Small intestine (tissue), 7 donors: ENCODE results near the gene FBN1. TPM values are rescaled to one million over a fixed set of nuclear protein-coding genes. Genes with fewer than 3 reads are reported as not detected.

Experiments
- DNase-seq, 2 donors: peaks; one replicate each; pipeline versions ENCODE4 v3.0.0 to v3.0.0-alpha.2; 2013
- FAIRE-seq: peaks from 2 replicates; lab custom pipeline; 2012; peaks lifted over from hg19 to GRCh38; lab: Jason Lieb, UNC
- H3K27ac ChIP-seq, 3 donors: one replicate each; pipeline ENCODE4 v1.5.1; 2013; ENCODE audit warnings: low read length in 2 of 3, mild to moderate bottlenecking in 2 of 3, control low read depth in 1 of 3, inconsistent platforms in 1 of 3, low read depth in 1 of 3, moderate library complexity in 1 of 3
- H3K27me3 ChIP-seq, 3 donors: one replicate each; pipeline ENCODE4 v1.6.1; 2013; ENCODE audit warnings: low read length in 3 of 3, inconsistent platforms in 1 of 3; ENCODE audit not compliant: control insufficient read depth in 3 of 3, insufficient read depth in 3 of 3
- H3K36me3 ChIP-seq, 3 donors: one replicate each; pipeline ENCODE4 v1.6.1; 2013; ENCODE audit warnings: low read length in 3 of 3, inconsistent platforms in 1 of 3, low read depth in 1 of 3, mild to moderate bottlenecking in 1 of 3, moderate library complexity in 1 of 3; ENCODE audit not compliant: control insufficient read depth in 3 of 3, insufficient read depth in 2 of 3
- H3K4me1 ChIP-seq, 3 donors: one replicate each; pipeline ENCODE4 v1.6.1; 2013; ENCODE audit warnings: low read length in 2 of 3, inconsistent platforms in 1 of 3, low read depth in 1 of 3, mild to moderate bottlenecking in 1 of 3, moderate library complexity in 1 of 3; ENCODE audit not compliant: control insufficient read depth in 3 of 3, insufficient read depth in 2 of 3
- H3K4me3 ChIP-seq, 3 donors: one replicate each; pipeline ENCODE4 v1.5.1; 2013; ENCODE audit warnings: low read length in 3 of 3, control low read depth in 1 of 3, inconsistent platforms in 1 of 3, low read depth in 1 of 3, mild to moderate bottlenecking in 1 of 3, moderate library complexity in 1 of 3
- H3K9me3 ChIP-seq, 2 donors: one replicate each; pipeline ENCODE4 v1.6.1; 2013; ENCODE audit warnings: low read depth in 1 of 2, low read length in 1 of 2; ENCODE audit not compliant: control insufficient read depth in 2 of 2, insufficient read depth in 1 of 2
- WGBS, 3 donors: extraction: QIAGEN DNeasy Blood & Tissue Kit; methylation state at CpG; one replicate each; pipeline ENCODE4 v1.1.7; 2013; 5-methylcytosine and 5-hydroxymethylcytosine counted together
- polyA plus RNA-seq, 4 donors: library from polyadenylated mRNA; stranded (reverse) in 3 of 4; unstranded in 1 of 4; fragments of 200-250 nt in 3 of 4; fragments of 120-200 nt in 1 of 4; gene quantifications; one replicate each; pipeline versions ENCODE4 v1.2.1 to v1.2.3, GENCODE V29; 2013
- donor health status: healthy with polysubstance abuse.
- donor health status: control.
- donor health status: control.
- donor health status: Bipolar disorder and iron deficiency.
- donor health status: healthy.

Gene FBN1
- polyA plus RNA-seq, 4 donors = 1.1 to 33.9 (median 11.3) TPM

DNA sequence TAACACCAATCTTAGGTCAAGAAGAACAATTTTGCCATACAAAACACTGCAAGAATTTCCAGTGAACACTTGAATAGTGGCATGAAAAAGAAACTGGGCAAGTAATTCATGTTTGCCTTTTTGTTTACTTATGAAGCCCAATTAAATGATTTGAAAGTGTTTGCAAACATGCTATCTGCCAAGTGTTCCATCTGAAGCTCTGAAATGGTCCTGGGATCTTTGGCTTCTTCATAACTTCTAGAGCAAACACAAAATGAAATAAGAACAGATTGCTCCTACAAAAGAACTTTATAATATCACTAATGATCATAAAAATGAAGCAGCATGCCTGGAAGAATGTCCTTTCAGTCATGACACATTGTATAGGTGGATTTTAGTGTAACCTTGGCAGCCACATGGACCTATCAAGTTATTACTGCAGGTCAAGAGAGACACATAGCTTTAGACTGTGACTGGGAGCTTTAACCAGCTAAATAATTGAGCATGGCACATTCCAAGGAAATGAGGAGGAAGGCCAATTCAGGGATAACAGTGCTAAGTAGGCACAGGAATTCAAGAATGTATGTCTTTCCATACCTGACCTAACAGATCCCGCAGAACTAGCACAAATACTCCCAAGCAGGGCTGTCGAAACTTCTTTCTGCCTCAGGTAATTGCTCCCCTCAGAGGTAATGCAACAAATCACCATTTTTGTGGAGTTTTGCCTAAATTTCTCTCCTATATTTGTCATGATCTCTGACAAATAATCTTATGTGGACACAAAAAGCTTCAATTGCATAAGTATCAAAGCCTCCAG is 169.7 kb downstream of the FBN1 start:
- FAIRE-seq = no peak

DNA sequence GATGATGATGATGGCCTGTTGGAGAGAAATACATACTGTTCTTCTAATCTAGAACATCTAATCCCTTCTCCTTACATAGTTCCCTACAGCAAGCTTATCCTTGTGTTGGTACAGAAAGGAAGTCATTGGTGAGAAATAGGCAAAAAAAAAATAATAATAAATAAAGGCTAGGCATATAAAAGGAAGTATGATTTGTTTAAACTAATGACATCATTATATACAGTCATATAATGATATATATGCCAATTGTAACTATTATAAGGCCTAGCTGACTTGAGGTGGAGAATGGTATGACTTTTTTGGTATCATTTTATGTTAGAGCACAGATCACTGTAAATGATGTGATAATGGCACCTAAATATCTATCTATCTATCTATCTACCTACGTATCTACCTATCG is 171.8 kb downstream of the FBN1 start:
- FAIRE-seq (no peak), DNase-seq (no peak)
- Histone ChIP-seq H3K36me3 (peaks cover 0 to 2% (median 0%) of the 10 kb centered on the region in 3 donors), H3K27ac (no peak overlapping the region), H3K9me3 (no peaks in the 10 kb centered on the region), H3K4me1 (no peaks in the 10 kb centered on the region), H3K4me3 (no peak overlapping the region), H3K27me3 (no peaks in the 10 kb centered on the region)
- WGBS, 3 donors = 83 to 95% (median 89%) methylated on average over 2 of the region's 2 CpGs

More for the DNA sequence above, 169.7 kb downstream of the FBN1 start:
- no peaks in the 10 kb centered on the region for H3K36me3 ChIP-seq
- no peaks in the 10 kb centered on the region for H3K4me1 ChIP-seq
- no peak for DNase-seq
- WGBS, 3 donors = 90 to 98% (median 95%) methylated on average over 2 of the region's 2 CpGs
- no peaks in the 10 kb centered on the region for H3K9me3 ChIP-seq
- H3K27ac ChIP-seq = no peak overlapping the region
- no peaks in the 10 kb centered on the region for H3K27me3 ChIP-seq
- no peak overlapping the region for H3K4me3 ChIP-seq

DNA sequence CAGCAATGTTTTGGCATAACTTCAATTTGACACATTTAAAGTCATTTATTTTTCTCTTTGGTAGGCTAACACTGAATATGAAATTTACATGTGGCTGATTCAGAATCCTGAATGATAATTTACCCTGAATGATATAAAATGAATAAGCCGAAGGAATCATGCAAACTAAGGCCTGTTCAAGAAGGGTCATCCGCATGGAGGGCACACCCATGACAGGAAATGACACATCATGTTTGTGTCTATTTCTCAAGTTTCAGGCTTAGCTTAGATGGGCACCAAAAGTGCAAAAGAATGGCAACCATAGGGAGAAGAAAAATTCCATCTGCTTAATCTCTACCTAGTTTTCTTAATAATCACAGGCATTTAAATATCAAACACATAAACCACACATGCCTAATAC is 172.8 kb downstream of the FBN1 start:
- no peak overlapping the region for H3K27ac ChIP-seq
- 74 to 92% (median 83%) methylated on average over 2 of the region's 2 CpGs for WGBS, 3 donors
- no peak for FAIRE-seq
- H3K4me3 ChIP-seq = no peak overlapping the region
- no peak for DNase-seq
- no peaks in the 10 kb centered on the region for H3K9me3 ChIP-seq
- H3K4me1 ChIP-seq = no peaks in the 10 kb centered on the region
- H3K36me3 ChIP-seq = peaks cover 0 to 2% (median 0%) of the 10 kb centered on the region in 3 donors
- no peaks in the 10 kb centered on the region for H3K27me3 ChIP-seq

DNA sequence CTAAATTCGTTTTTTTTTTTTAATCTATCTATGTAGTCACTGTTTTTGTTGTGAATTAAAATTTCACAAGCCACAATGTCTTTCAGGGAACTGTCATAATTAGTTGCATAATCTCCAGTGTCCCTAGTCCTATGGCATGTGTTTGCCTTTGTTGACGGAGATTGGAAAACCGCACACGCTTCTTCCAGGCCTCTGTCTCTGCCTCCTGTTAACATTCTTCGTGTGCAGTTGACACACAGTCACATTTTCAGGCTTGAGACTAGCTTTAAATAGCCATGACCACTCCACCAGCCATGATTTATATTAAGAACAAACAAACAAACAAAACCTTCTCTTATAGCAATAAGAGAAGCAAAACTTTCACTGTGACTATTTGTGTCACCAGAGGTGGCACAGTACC is 174.4 kb downstream of the FBN1 start:
- no peaks in the 10 kb centered on the region for H3K27me3 ChIP-seq
- no peak for DNase-seq
- H3K4me1 ChIP-seq = no peaks in the 10 kb centered on the region
- H3K27ac ChIP-seq = no peak overlapping the region
- no peak for FAIRE-seq
- no peaks in the 10 kb centered on the region for H3K9me3 ChIP-seq
- 80 to 82% (median 82%) methylated on average over 5 of the region's 5 CpGs for WGBS, 3 donors
- H3K36me3 ChIP-seq = peaks cover 0 to 2% (median 0%) of the 10 kb centered on the region in 3 donors
- H3K4me3 ChIP-seq = no peak overlapping the region

DNA sequence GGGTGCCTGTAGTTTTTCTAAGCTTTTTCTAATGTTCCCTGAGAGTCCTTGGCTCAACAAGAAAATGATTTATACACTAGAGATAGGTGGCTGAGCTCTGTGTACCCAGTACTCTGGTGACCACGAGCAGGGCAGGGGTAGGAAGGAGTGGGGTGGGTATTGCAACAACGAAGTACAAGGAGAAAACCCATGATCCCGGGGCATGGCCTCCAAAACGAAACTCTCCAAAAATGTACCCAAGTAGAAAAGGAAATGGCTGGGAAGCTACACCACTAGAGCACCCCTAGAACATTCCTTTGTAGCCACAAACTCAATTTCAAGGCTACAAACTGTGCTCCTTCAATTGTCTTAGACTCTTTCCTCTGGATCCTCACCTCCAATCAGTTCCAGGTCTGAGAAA is 175.4 kb downstream of the FBN1 start:
- FAIRE-seq (no peak), DNase-seq (no peak)
- Histone ChIP-seq H3K36me3 (peaks cover 0 to 2% (median 0%) of the 10 kb centered on the region in 3 donors), H3K4me1 (no peaks in the 10 kb centered on the region), H3K27ac (no peak overlapping the region), H3K27me3 (no peaks in the 10 kb centered on the region), H3K4me3 (no peak overlapping the region), H3K9me3 (no peaks in the 10 kb centered on the region)
- 83 to 86% (median 85%) methylated on average over 4 of the region's 4 CpGs for WGBS, 3 donors

DNA sequence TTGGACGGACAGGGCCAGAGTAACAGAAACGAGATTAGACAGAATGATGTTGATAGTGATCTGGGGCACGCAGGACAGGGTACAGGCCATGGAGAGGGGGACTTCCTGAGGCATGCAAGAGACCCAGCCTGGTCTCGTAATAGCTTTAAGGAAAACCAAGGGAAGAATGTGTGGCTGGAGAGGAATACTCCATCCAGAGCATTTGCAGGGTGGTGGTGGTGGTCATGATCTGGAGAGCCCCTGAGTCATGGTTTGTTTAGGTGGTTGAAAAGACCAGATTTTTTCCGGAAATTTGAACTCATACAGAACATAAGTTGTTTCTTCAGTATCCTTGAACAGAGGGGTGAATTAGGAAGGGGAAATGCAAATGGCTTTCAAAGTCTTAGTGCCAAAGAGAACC is 175.8 kb downstream of the FBN1 start:
- H3K9me3 ChIP-seq = no peaks in the 10 kb centered on the region
- no peak overlapping the region for H3K27ac ChIP-seq
- H3K4me1 ChIP-seq = no peaks in the 10 kb centered on the region
- H3K36me3 ChIP-seq = peaks cover 0 to 2% (median 0%) of the 10 kb centered on the region in 3 donors
- no peak overlapping the region for H3K4me3 ChIP-seq
- no peak for DNase-seq
- no peak for FAIRE-seq
- 75 to 82% (median 78%) methylated on average over 5 of the region's 5 CpGs for WGBS, 3 donors
- H3K27me3 ChIP-seq = no peaks in the 10 kb centered on the region

DNA sequence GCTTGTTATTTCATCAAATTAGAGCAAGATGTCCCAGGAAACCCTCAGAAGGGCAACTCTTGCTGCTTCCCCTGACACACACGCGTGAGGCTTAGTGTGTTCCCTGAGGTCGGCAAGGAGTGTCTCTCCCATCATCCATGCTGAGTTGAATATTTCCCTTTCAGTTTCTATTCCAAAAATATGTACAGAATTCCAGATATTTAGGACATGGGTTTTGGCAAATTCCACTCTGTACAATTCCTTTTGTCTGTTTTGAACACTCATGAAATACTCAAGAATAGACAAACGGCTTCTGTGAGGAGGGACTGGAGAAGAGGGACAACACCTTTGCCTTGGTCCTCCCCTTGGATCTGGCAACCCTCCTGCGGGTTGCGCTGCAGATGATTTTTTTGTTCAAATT is 176.2 kb downstream of the FBN1 start:
- no peaks in the 10 kb centered on the region for H3K27me3 ChIP-seq
- no peaks in the 10 kb centered on the region for H3K9me3 ChIP-seq
- no peaks in the 10 kb centered on the region for H3K4me1 ChIP-seq
- DNase-seq = no peak
- no peak overlapping the region for H3K27ac ChIP-seq
- WGBS, 3 donors = 85 to 93% (median 91%) methylated on average over 6 of the region's 6 CpGs
- H3K4me3 ChIP-seq = no peak overlapping the region
- FAIRE-seq = no peak
- H3K36me3 ChIP-seq = peaks cover 0 to 2% (median 0%) of the 10 kb centered on the region in 3 donors

DNA sequence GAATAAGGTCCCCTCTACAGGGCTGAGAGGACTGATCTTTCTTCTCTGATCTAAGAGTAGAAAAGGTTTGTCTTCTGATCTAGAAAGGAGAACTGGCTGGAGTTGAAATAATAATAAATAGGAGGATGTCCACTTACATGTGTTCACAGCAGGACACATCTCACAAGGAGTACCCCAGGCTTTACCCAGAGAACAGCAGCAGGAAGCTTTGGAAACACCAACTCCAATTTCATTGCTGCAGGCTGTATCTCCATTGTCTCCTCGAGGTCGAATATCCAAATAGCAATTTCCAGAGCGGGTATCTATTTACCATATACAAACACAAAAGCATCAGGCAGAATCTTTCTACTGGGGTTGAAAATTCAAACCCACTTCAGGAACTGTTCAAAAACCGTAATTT is 177.7 kb downstream of the FBN1 start:
- no peak overlapping the region for H3K4me3 ChIP-seq
- no peak for FAIRE-seq

More for the DNA sequence above, 177.7 kb downstream of the FBN1 start:
- Histone ChIP-seq H3K27ac (no peak overlapping the region), H3K9me3 (no peaks in the 10 kb centered on the region), H3K4me1 (no peaks in the 10 kb centered on the region), H3K36me3 (peaks cover 0 to 2% (median 0%) of the 10 kb centered on the region in 3 donors), H3K27me3 (no peaks in the 10 kb centered on the region)
- WGBS, 3 donors = 89 to 92% (median 90%) methylated on average over 4 of the region's 4 CpGs
- DNase-seq = no peak
